ENCODE data around the gene CRP.
A peak's percentile ranks its signal among the peaks of the same experiment; 100 is the strongest.

CRP gene

GRCh38 chr1:159714529-159714928 lies at the start of gene CRP:
Gene CRP, minus strand, starts transcription at chr1:159714589. Its CDS starts 104 bp downstream, at chr1:159714485.
- in situ Hi-C loops (cut with HindIII; ENCODE audit: low sequenced_read_pairs), result no loop called here
- H3K4me3 ChIP-seq (ENCODE audit: low read depth, low read length), result no peak within 1 kb of the TSS
- no peak for TF ChIP-seq CTCF (IDR thresholded peaks at IDR 0.05; ENCODE audit: low read depth, low read length)
- no peak for DNase-seq (ENCODE audit: low read depth, low spot score)

- H3K4me3 ChIP-seq (ENCODE audit: low read depth, low read length), result no peak overlapping the region
- in situ Hi-C loops (cut with HindIII; ENCODE audit: low sequenced_read_pairs), result no loop called here
- TF ChIP-seq CTCF (IDR thresholded peaks at IDR 0.05; ENCODE audit: low read depth, low read length), result no peak
- DNase-seq (ENCODE audit: low read depth, low spot score), result no peak
Observed at GRCh38 chr1:159763686-159764085, 49.3 kb upstream of the CRP start.

GRCh38 chr1:159756397-159756796 lies 42.0 kb upstream of the CRP start:
- H3K4me3 ChIP-seq (ENCODE audit: low read depth, low read length), result no peak overlapping the region
- TF ChIP-seq CTCF (IDR thresholded peaks at IDR 0.05; ENCODE audit: low read depth, low read length), result no peak
- no peak for DNase-seq (ENCODE audit: low read depth, low spot score)
- in situ Hi-C loops (cut with HindIII; ENCODE audit: low sequenced_read_pairs), result no loop called here

- in situ Hi-C loops (cut with HindIII; ENCODE audit: low sequenced_read_pairs), result no loop called here
- no peak for DNase-seq (ENCODE audit: low read depth, low spot score)
- no peak for TF ChIP-seq CTCF (IDR thresholded peaks at IDR 0.05; ENCODE audit: low read depth, low read length)
- H3K4me3 ChIP-seq (ENCODE audit: low read depth, low read length), result no peak overlapping the region
Observed at GRCh38 chr1:159755451-159756007, 41.1 kb upstream of the CRP start.

- no peak overlapping the region for H3K4me3 ChIP-seq (ENCODE audit: low read depth, low read length)
- no peak for DNase-seq (ENCODE audit: low read depth, low spot score)
- in situ Hi-C loops (cut with HindIII; ENCODE audit: low sequenced_read_pairs), result no loop called here
- no peak for TF ChIP-seq CTCF (IDR thresholded peaks at IDR 0.05; ENCODE audit: low read depth, low read length)
Observed at GRCh38 chr1:159753386-159753785, 39.0 kb upstream of the CRP start.

GRCh38 chr1:159752135-159752580 lies 37.8 kb upstream of the CRP start:
- DNase-seq (ENCODE audit: low read depth, low spot score), result peak; percentile 24
- no peak for TF ChIP-seq CTCF (IDR thresholded peaks at IDR 0.05; ENCODE audit: low read depth, low read length)
- no peak overlapping the region for H3K4me3 ChIP-seq (ENCODE audit: low read depth, low read length)
- in situ Hi-C loops (cut with HindIII; ENCODE audit: low sequenced_read_pairs), result no loop called here
